GM19452 (cell line): ENCODE results near the gene TNF.
A peak's percentile ranks its signal among the peaks of the same experiment; 100 is the strongest.
"Not testable (repeated sequence)": the region's sequence is repeated elsewhere in the genome, so short reads cannot be mapped to it uniquely, and the experiment has no call there.

Source experiments
- ATAC-seq: cut with Tn5 transposase; IDR thresholded peaks from one replicate; pipeline ENCODE4 v1.9.1; 2021; ENCODE audit not compliant: unreplicated experiment

Gene TNF

DNA sequence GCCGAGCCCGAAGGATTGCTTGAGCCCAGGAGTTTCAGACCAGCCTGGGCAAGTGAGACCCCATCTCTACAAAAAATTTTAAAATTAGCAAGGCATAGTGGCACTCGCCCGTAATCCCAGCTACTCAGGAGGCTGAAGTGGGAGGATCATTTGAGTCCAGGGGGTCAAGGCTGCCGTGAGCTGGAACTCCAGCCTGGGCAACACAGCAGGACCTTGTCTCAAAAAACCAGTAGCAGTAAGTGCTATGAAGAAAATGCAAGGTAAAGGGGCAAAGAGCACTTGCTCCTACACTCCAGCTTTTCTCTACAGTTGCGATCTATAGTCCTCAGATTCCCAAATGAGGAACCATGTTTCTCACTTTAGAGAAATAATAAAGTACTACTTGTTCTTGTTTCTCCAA, 31.7 kb upstream of the TNF start:
- ATAC-seq, result no peak

DNA sequence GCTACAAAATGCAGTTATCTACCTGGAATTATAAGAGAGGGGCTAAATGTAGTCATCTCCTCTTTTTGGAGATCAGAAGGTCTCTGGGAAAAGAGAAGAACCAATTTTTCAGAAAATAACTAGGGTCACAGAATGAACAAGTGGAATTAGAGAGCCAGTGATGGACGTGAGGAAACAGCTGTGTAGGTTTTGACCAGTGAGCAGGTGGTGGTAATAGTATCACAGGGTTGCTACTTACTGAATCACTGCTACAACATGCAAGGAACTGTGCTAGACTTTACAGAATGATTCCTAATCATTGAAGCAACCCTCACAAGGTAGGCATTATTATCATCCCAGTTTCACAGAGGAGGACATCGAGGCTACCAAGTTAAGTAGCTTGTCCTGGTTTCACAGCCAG, 30.7 kb upstream of the TNF start:
- no peak for ATAC-seq

DNA sequence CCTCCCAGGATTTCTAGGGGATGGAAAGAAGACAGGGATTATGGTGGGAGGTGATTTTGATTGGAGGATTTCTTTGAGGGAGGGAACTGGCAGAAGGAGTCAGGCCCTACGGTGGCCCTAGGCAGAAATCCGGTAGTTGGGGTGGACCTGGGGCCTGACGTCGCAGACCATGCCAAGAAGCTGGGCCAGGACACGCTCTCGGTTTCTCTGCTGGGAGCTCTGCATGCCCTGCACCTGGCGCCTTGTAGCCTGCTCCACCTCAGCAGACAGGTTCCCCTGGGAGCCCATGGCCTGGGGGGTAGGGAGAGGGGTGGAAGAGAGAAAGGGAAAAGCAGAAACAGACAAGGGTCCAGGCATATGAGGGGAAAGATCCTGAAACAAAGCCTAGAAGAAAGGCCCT, 30.1 kb upstream of the TNF start:
- no peak for ATAC-seq

GRCh38 chr6:31546339-31546957, 28.9 kb upstream of the TNF start, which contains the start of gene ATP6V1G2:
Gene ATP6V1G2, minus strand, starts transcription at chr6:31546608. Its CDS starts 49 bp downstream, at chr6:31546559.
- ATAC-seq, result peak; percentile 49

DNA sequence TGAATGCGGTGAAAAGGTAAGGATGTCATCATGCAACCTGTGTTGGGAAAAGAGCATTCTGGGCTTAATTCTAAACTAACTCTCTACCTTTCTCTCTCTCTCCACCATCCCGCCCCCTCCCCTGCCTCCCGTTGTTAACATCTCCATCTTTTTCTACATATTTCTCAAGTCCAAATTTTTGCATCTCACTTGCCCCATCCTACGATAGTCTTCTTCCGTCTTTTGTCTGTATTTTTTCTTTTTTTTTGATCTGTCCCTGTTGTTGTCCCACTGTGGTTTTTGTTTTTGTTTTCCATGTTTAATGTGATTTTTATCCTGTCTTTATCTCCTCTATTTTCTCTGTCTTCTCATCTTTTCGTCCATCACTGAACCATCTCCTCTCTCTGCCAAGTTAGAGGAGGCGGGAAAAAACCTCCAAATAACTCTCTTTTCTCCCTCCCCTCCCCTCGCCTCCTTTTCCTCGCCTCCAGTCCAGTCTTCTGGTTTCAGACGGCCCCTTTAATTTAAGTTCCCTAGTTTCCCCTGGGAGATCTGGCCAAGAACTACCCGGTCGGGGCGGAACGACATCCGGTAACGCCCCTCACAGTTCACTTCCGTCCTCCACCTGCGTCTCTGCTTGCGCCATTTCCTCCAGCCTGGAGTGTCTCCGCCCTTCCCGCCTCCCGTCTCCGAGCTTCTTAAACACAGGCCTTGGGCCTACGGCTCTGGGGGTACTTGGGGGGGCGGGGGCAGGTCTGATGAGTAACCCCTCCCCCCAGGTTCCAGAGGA, 28.2 kb upstream of the TNF start, which contains the start of gene NFKBIL1:
Gene NFKBIL1, plus strand, starts transcription at position 651 of the 769 bp plus-strand sequence. Its CDS starts 87 bp downstream, at position 738.
- peak; percentile 50 for ATAC-seq

GRCh38 chr6:31547727-31548543, 27.4 kb upstream of the TNF start:
- ATAC-seq, result no peak

GRCh38 chr6:31548544-31548873, 26.9 kb upstream of the TNF start:
- no peak for ATAC-seq

DNA sequence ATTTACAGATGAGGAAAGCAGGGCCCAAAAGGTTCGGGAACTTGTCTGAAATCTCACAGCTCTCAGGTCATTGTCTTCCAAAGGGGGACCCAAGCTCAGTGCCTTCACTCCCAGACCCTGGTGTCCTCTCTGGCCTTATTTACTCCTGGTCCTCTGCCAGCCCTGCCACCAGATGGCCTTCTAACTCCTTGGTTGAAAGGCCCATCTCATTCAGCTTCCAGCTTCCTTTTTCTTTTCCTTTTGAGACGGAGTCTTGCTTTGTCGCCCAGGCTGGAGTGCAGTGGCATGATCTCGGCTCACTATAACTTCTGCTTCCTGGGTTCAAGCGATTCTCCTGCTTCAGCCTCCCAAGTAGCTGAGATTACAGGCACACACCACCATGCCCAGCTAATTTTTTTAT, 24.0 kb upstream of the TNF start:
- not testable (repeated sequence) for ATAC-seq

DNA sequence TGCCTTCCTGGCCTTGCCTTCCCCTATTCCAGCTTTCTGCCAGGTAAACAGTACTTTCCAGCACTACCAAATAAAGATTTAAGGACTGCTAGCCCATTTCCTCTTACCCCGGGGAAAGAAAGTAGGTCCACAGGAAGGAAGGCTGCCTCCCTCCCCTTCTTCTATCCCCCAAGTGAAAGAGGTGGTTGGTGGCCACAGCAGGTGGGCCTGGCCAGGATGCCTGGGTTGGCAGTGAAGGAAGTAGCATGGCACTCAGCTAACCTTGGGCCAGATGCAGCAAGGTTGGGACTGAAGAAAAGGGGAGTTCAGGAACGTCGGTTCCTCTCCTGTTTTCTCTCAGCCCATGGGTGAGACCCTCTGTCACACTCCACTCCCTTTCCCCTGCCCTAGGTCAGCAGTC, 19.1 kb upstream of the TNF start:
- no peak for ATAC-seq

- no peak for ATAC-seq
These were observed 17.7 kb upstream of the TNF start for GRCh38 chr6:31557443-31558317.

GRCh38 chr6:31558318-31558625, 17.1 kb upstream of the TNF start:
- ATAC-seq, result no peak

GRCh38 chr6:31558631-31559500, 16.5 kb upstream of the TNF start:
- no peak for ATAC-seq

DNA sequence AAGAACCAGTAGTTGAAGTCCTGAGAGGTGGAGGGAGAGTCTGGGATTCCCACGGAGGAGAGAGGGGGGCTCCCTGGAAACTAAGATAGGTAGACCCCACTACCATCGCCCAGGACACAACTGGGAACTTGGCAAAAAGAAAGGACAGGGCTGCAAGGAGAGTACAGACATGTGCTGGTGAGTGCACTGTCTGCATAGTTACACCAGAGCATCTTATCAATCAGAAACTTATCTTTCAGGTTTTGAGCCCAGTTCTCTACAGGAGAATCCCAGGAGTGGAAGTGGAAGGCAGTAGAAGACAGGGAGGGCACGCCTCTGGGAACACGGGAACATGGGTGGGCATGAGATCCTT, 15.8 kb upstream of the TNF start:
- peak; percentile 7 for ATAC-seq

DNA sequence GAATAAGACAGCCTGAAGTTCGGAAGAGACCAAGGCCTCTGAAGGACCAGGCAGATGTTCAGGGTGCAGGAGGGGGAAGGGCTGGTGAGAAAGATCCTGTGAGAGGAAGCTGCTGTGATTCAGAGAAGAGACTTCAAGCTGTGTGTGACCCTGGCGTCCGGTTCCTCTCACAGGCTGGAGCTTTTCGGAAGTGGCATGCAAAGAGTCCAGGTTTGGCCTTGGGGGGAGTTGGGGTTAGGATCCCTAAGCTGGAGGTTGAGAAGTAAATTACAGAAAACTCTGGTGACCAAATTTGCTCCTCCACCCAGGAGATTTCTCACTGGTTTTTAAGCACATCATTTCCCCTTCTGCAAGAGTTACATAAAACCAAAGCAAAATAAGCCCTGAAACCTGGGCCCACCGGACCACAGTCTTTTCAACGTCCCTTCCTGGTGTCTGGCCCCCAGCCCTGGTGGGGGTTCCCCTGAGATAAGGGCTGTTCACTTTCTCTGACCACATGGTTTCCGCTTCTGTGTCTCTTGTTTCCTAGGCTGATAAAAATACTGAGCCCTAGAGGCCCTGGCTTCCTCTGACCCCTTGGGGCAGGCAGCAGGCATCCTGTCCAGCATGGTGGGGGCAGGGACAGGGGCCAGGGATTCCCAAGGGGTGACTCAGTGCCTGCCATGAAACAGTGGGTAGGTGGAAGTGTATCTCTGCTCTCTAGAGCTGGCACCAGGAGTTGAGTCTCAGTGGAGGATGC, 15.2 kb upstream of the TNF start:
- ATAC-seq, result peak; percentile 57

- ATAC-seq, result no peak
These were observed 14.7 kb upstream of the TNF start for GRCh38 chr6:31560697-31561058.

DNA sequence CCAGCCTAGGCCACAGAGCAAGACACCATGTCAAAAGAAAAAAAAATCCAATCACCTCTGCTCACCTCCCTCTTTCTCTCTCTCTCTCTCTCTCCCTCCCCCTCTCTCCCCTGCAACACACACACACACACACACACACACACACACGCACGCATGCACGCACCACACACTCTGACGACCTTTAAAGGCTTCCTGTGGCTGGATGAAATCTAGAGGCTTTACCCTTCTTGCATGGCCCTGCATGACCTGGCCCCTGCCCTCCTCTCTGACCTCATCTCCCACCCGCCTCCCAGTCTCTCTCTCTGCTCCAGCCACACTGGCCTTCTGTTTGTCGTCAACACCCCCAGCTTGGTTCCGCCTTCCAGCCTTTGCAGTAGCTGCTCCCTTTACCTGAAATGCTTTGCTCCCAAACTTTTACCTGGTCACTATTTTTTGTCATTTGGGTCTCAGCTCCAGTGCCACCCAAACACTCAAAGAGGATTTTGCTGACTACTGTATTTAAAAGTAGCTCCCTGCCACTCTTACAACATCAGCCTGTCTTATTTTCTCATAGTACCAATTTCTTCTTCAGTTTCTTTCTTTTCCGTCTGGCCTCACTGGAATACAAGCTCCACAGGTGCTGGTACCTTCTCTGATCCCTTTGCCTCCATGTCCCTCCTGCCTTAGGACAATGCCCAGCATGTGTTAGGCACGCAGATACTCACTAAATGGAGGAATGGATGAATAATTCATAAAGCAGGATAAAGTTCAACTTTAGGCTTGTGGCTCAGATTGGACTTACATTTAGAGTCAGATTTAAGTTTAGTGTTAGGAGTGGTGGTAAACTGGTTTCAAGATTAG, 7.6 kb upstream of the TNF start:
- no peak for ATAC-seq

DNA sequence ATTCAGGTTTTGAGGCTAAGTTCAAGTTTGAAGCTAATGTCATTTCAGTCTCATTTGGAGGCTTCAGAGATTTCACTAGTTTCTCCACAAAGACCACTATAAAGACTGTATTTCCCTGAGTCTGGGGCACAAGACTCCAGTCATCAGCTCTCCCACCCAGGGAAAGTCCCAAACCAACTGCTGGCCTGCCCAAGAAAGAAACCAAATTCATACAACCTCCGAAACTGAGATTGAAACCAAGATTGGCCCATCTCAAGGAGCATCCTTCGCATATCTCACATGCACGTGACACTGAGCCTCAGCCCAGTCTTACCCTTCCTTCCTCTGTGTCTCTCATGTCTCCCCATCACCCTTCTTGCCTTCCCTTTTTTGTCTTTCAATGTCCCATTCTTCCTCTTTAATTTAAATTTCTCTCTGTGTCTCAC, 6.8 kb upstream of the TNF start:
- ATAC-seq, result peak; percentile 62

- no peak for ATAC-seq
These were observed 5.4 kb upstream of the TNF start for GRCh38 chr6:31569861-31570536.
